DND-41 (cell line): ENCODE measurements around the gene LRRC39.

Experiments
- ATAC-seq: fragments of 200-7000 bp; cut with Tn5 transposase; 3 replicates; pipeline ENCODE4 v1.9.1; 2021; ENCODE audit warnings: low read depth; ENCODE audit not compliant: insufficient read depth
- DNase-seq: peaks from one replicate; pipeline ENCODE4 v3.0.0-alpha.2; 2020
- H2AFZ ChIP-seq: 2 replicates; pipeline ENCODE4 v1.6.0; 2012; ENCODE audit warnings: low read depth, low read length
- H3K27ac ChIP-seq: 2 replicates; pipeline ENCODE4 v1.5.1; 2012; ENCODE audit warnings: low read length, inconsistent platforms
- H3K27me3 ChIP-seq: fragments of 200-600 bp; sonication (generic); 2 replicates; pipeline ENCODE4 v1.6.0; 2012; ENCODE audit warnings: low read length, mild to moderate bottlenecking, inconsistent platforms; ENCODE audit not compliant: insufficient read depth, poor library complexity
- H3K36me3 ChIP-seq: 2 replicates; pipeline ENCODE4 v1.5.1; 2012; ENCODE audit warnings: low read length, inconsistent platforms; ENCODE audit not compliant: insufficient read depth
- H3K4me1 ChIP-seq: 2 replicates; pipeline ENCODE4 v1.5.1; 2012; ENCODE audit warnings: mild to moderate bottlenecking, low read length; ENCODE audit not compliant: insufficient read depth
- H3K4me2 ChIP-seq: 2 replicates; pipeline ENCODE4 v1.6.0; 2012; ENCODE audit warnings: mild to moderate bottlenecking, moderate library complexity, low read length, inconsistent platforms; ENCODE audit not compliant: insufficient read depth
- H3K4me3 ChIP-seq, 2 experiments: fragments of 200-600 bp in 1 of 2; shearing (Covaris generic) in 1 of 2; 2 replicates each; pipeline ENCODE4 v1.5.1; 2012 to 2016; ENCODE audit warnings: inconsistent platforms in 2 of 2, low read length in 2 of 2, mild to moderate bottlenecking in 2 of 2, low read depth in 1 of 2, moderate library complexity in 1 of 2
- H3K79me2 ChIP-seq: 2 replicates; pipeline ENCODE4 v1.6.0; 2012; ENCODE audit warnings: low read length, inconsistent platforms; ENCODE audit not compliant: insufficient read depth
- H3K9ac ChIP-seq: 2 replicates; pipeline ENCODE4 v1.6.0; 2012; ENCODE audit warnings: low read depth, mild to moderate bottlenecking, inconsistent platforms, low read length, moderate library complexity
- H3K9me3 ChIP-seq: 2 replicates; pipeline ENCODE4 v1.5.1; 2012; ENCODE audit warnings: low read length, moderate library complexity, mild to moderate bottlenecking, inconsistent platforms; ENCODE audit not compliant: insufficient read depth, severe bottlenecking
- H4K20me1 ChIP-seq: 2 replicates; pipeline ENCODE4 v1.6.0; 2012; ENCODE audit warnings: low read length; ENCODE audit not compliant: insufficient read depth
- EZH2 ChIP-seq: IDR thresholded peaks from 3 replicates; pipeline ENCODE4 v1.6.1; 2012; ENCODE audit warnings: borderline replicate concordance, low read depth, mild to moderate bottlenecking, moderate library complexity, low read length, inconsistent platforms; ENCODE audit not compliant: severe bottlenecking
- TF ChIP-seq, protein P1 (sequence below): IDR thresholded peaks from 2 replicates; pipeline ENCODE4 v1.5.1; 2012; ENCODE audit warnings: borderline replicate concordance, low read length, moderate library complexity, mild to moderate bottlenecking; ENCODE audit not compliant: poor library complexity, severe bottlenecking; ENCODE audit errors: extremely low read depth

LRRC39 gene

GRCh38 chr1:100101564-100101963 is 76.5 kb downstream of the LRRC39 start:
- no peak for TF ChIP-seq EZH2
- H3K4me1 ChIP-seq: no peaks in the 10 kb centered on the region
- H2AFZ ChIP-seq: no peak overlapping the region
- no peak overlapping the region for H3K4me3 ChIP-seq
- no peaks in the 10 kb centered on the region for H3K9me3 ChIP-seq
- H3K27me3 ChIP-seq: no peaks in the 10 kb centered on the region
- peaks cover 88% of the 10 kb centered on the region for H3K36me3 ChIP-seq
- H3K9ac ChIP-seq: no peak overlapping the region
- H3K27ac ChIP-seq: no peak overlapping the region
- H3K79me2 ChIP-seq: no peaks in the 10 kb centered on the region
- no peak for ATAC-seq
- H3K4me2 ChIP-seq: no peak overlapping the region
- no peaks in the 10 kb centered on the region for H4K20me1 ChIP-seq
- DNase-seq: no peak

GRCh38 chr1:100100202-100100601 is 77.9 kb downstream of the LRRC39 start:
- Histone ChIP-seq H2AFZ (no peak overlapping the region), H3K36me3 (peaks cover 88% of the 10 kb centered on the region), H3K4me3 (no peak overlapping the region), H3K27me3 (no peaks in the 10 kb centered on the region), H3K79me2 (no peaks in the 10 kb centered on the region), H3K27ac (no peak overlapping the region), H3K9ac (no peak overlapping the region), H3K9me3 (no peaks in the 10 kb centered on the region), H3K4me2 (no peak overlapping the region), H3K4me1 (no peaks in the 10 kb centered on the region), H4K20me1 (no peaks in the 10 kb centered on the region)
- TF ChIP-seq EZH2: no peak
- TF ChIP-seq, protein P1, sequence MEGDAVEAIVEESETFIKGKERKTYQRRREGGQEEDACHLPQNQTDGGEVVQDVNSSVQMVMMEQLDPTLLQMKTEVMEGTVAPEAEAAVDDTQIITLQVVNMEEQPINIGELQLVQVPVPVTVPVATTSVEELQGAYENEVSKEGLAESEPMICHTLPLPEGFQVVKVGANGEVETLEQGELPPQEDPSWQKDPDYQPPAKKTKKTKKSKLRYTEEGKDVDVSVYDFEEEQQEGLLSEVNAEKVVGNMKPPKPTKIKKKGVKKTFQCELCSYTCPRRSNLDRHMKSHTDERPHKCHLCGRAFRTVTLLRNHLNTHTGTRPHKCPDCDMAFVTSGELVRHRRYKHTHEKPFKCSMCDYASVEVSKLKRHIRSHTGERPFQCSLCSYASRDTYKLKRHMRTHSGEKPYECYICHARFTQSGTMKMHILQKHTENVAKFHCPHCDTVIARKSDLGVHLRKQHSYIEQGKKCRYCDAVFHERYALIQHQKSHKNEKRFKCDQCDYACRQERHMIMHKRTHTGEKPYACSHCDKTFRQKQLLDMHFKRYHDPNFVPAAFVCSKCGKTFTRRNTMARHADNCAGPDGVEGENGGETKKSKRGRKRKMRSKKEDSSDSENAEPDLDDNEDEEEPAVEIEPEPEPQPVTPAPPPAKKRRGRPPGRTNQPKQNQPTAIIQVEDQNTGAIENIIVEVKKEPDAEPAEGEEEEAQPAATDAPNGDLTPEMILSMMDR: no peak
- ATAC-seq: no peak
- DNase-seq: no peak
